A673 (cell line): ENCODE data around the gene WIPF2. TPM values are rescaled to one million over a fixed set of nuclear protein-coding genes. Genes with fewer than 3 reads are reported as not detected.

Experiments used
- BruUV-seq: library from RNA; stranded (reverse); fragments of 400-500 nt; replicated peaks from 2 replicates; lab custom pipeline; 2021; lab: Mats Ljungman, UMichigan
- CTCF ChIA-PET: fragments of 300-600 bp; sonication (Branson Sonifier 250); formaldehyde crosslinking; loops from one replicate; lab custom pipeline; 2022; ENCODE audit warnings: antibody characterized with exemption; lab: Charles Lee
- POLR2A ChIA-PET: fragments of 300-600 bp; sonication (Branson Sonifier 250); formaldehyde crosslinking; loops from one replicate; lab custom pipeline; 2022; ENCODE audit warnings: antibody characterized with exemption; ENCODE audit not compliant: low non-redundant PET; lab: Charles Lee
- DNase-seq: peaks from one replicate; pipeline ENCODE4 v3.0.0-alpha.2; 2015; ENCODE audit warnings: low spot score
- H3K27ac ChIP-seq: fragments of 200-600 bp; sonication (generic); 2 replicates; pipeline ENCODE4 v1.5.1; 2016; ENCODE audit warnings: mixed run types, low read depth, mild to moderate bottlenecking, mixed read lengths, antibody characterized with exemption, low read length; ENCODE audit not compliant: poor library complexity, severe bottlenecking
- H3K27me3 ChIP-seq: fragments of 200-600 bp; sonication (generic); replicated peaks from 2 replicates; pipeline ENCODE4 v1.6.1; 2017; ENCODE audit warnings: mixed run types, low read depth, mild to moderate bottlenecking, mixed read lengths, antibody characterized with exemption, low read length; ENCODE audit not compliant: insufficient read depth, poor library complexity
- H3K36me3 ChIP-seq: fragments of 200-600 bp; sonication (generic); 2 replicates; pipeline ENCODE4 v1.6.1; 2016; ENCODE audit warnings: mixed run types, mild to moderate bottlenecking, mixed read lengths, antibody characterized with exemption, low read length; ENCODE audit not compliant: insufficient read depth, poor library complexity, severe bottlenecking
- H3K4me1 ChIP-seq: fragments of 200-600 bp; sonication (generic); 2 replicates; pipeline ENCODE4 v1.6.1; 2017; ENCODE audit warnings: mixed run types, mild to moderate bottlenecking, mixed read lengths, antibody characterized with exemption, low read length; ENCODE audit not compliant: insufficient read depth, poor library complexity, severe bottlenecking
- H3K4me3 ChIP-seq: fragments of 200-600 bp; sonication (generic); 2 replicates; pipeline ENCODE4 v1.5.1; 2016; ENCODE audit warnings: low read depth, mixed run types, mild to moderate bottlenecking, mixed read lengths, low read length; ENCODE audit not compliant: poor library complexity, severe bottlenecking
- H3K9me3 ChIP-seq: fragments of 200-600 bp; sonication (generic); 2 replicates; pipeline ENCODE4 v1.6.1; 2016; ENCODE audit warnings: mixed run types, low read depth, mild to moderate bottlenecking, mixed read lengths, antibody characterized with exemption, low read length; ENCODE audit not compliant: poor library complexity, severe bottlenecking
- CTCF ChIP-seq: fragments of 300-800, 200-600 bp; sonication (generic); conservative IDR thresholded peaks from 2 replicates; pipeline ENCODE4 v1.5.1; 2017; ENCODE audit warnings: low read depth, mild to moderate bottlenecking, antibody characterized with exemption, low read length, moderate library complexity, mixed read lengths
- EZH2 ChIP-seq: fragments of 200-600 bp; sonication (generic); IDR thresholded peaks from 2 replicates; pipeline ENCODE4 v1.6.1; 2017; ENCODE audit warnings: borderline replicate concordance, low read depth, mild to moderate bottlenecking, mixed read lengths, antibody characterized with exemption, low read length; ENCODE audit not compliant: poor library complexity, severe bottlenecking
- intact Hi-C: fragments of 100-400 bp; cut with micrococcal nuclease; formaldehyde crosslinking; loops from one replicate; pipeline ENCODE4 v1.10.0; 2022; ENCODE audit not compliant: unreplicated experiment
- total RNA-seq: library from RNA; stranded (reverse); gene quantifications from 2 replicates; pipeline ENCODE4 v1.2.3, GENCODE V29; 2021

The WIPF2 gene
- total RNA-seq, 1 experiment from 2014 or later: 16.3 TPM

- no peak for DNase-seq
- no peaks in the 10 kb centered on the region for H3K27me3 ChIP-seq
Observed at GRCh38 chr17:40278414-40278813, 59.3 kb downstream of the WIPF2 start.

DNA sequence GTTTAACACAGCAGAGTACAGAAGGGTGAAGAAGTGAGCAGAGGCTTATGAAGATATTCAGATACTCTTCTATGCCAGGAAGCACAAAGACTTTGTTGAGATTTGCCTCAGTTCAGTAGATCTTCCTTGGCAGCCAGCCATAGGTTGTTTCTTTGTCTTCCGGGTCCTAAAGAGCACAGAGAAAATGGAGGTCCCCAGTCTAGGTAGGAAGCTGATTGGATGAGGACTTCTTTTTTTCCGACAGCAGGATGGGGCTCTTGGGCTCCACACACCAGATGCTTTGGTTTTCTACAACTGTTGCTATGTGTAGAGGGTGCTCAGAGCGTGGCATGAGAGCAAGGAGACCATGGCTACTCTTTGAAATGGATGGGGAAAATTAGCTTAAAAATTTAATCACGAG, 60.3 kb downstream of the WIPF2 start:
- intact Hi-C loops: no loop called here
- H3K27me3 ChIP-seq: no peaks in the 10 kb centered on the region
- ChIA-PET POLR2A (interaction anchor here (0.7 kb wide), 2 partner anchors 157 to 1411 kb away, joined by 7 to 10 read pairs; no protein-coding TSS in a partner anchor), CTCF (no interaction called here)
- no peak for TF ChIP-seq CTCF
- no peak for TF ChIP-seq EZH2
- H3K9me3 ChIP-seq: no peaks in the 10 kb centered on the region
- no peaks in the 10 kb centered on the region for H3K4me1 ChIP-seq
- H3K36me3 ChIP-seq: peaks cover 7% of the 10 kb centered on the region
- DNase-seq: peak; percentile 14
- no peak overlapping the region for H3K4me3 ChIP-seq
- no peak overlapping the region for H3K27ac ChIP-seq
- BruUV-seq: no TSS peak

More at GRCh38 chr17:40278414-40278813, 59.3 kb downstream of the WIPF2 start:
- Histone ChIP-seq H3K4me3 (no peak overlapping the region), H3K27ac (no peak overlapping the region), H3K36me3 (peaks cover 15% of the 10 kb centered on the region), H3K9me3 (no peaks in the 10 kb centered on the region), H3K4me1 (no peaks in the 10 kb centered on the region)
- TF ChIP-seq EZH2 (no peak), CTCF (no peak)
- TSS peak; percentile 19 for BruUV-seq
- POLR2A ChIA-PET: no interaction called here
- intact Hi-C loops: no loop called here
- CTCF ChIA-PET: no interaction called here

DNA sequence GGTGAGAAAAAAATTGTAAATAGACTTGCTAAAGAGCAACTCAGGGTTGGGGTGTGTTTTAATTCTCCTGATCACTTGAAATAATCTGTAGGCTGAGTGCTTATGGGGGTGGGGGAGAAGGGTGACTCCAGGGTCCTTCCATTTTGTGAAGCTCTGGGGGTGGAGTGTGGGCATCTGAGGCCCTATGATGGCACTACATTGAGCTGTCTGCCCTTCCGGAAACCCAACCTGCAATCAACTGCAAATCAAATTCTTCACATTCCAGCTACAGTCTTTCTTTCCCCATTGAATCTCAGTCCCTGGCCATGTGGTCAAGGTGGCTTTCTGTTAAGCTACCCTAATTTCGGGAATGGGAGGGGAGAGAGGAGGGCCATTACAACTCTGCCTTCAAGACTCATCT, 62.6 kb downstream of the WIPF2 start:
- TF ChIP-seq EZH2 (no peak), CTCF (no peak)
- H3K4me1 ChIP-seq: no peaks in the 10 kb centered on the region
- no peak overlapping the region for H3K27ac ChIP-seq
- H3K27me3 ChIP-seq: no peaks in the 10 kb centered on the region
- ChIA-PET CTCF (no interaction called here), POLR2A (no interaction called here)
- no TSS peak for BruUV-seq
- H3K36me3 ChIP-seq: peaks cover 7% of the 10 kb centered on the region
- no peak for DNase-seq
- H3K4me3 ChIP-seq: no peak overlapping the region
- no peaks in the 10 kb centered on the region for H3K9me3 ChIP-seq
- intact Hi-C loops: no loop called here
